Mesodermal cell (in vitro differentiated cells): ENCODE measurements around the gene CHCHD4. TPM values are rescaled to one million over a fixed set of nuclear protein-coding genes. Genes with fewer than 3 reads are reported as not detected.

ENCODE experiments used
- H3K27ac ChIP-seq: 2 replicates; pipeline ENCODE4 v1.7.0; 2013; ENCODE audit warnings: mild to moderate bottlenecking, low read depth, low read length, moderate library complexity; ENCODE audit not compliant: severe bottlenecking
- H3K36me3 ChIP-seq: 2 replicates; pipeline ENCODE4 v1.7.1; 2013; ENCODE audit warnings: mild to moderate bottlenecking, low read length, moderate library complexity; ENCODE audit not compliant: control insufficient read depth, insufficient read depth
- H3K4me1 ChIP-seq: one replicate; pipeline ENCODE4 v1.7.1; 2013; ENCODE audit warnings: mild to moderate bottlenecking, low read length; ENCODE audit not compliant: insufficient read depth, control insufficient read depth, poor library complexity, severe bottlenecking
- H3K4me3 ChIP-seq: 2 replicates; pipeline ENCODE4 v1.7.0; 2013; ENCODE audit warnings: low read length, control low read depth, mild to moderate bottlenecking; ENCODE audit not compliant: insufficient read depth, poor library complexity, severe bottlenecking; ENCODE audit errors: extremely low read depth
- H3K9me3 ChIP-seq: 2 replicates; pipeline ENCODE4 v1.7.1; 2013; ENCODE audit warnings: mild to moderate bottlenecking, low read length, moderate library complexity; ENCODE audit not compliant: control insufficient read depth
- WGBS, 2 experiments: methylation state at CpG; one replicate each; pipeline ENCODE4 v1.1.5; 2013; ENCODE audit warnings: missing lambda C conversion rate in 2 of 2; ENCODE audit not compliant: insufficient coverage in 2 of 2; 5-methylcytosine and 5-hydroxymethylcytosine counted together
- polyA plus RNA-seq, 2 experiments: library from polyadenylated mRNA; stranded (reverse); fragments of 50-300 nt; gene quantifications; one replicate each; pipeline ENCODE4 v1.2.3, GENCODE V29; 2013

Gene CHCHD4
- polyA plus RNA-seq (2013, experiment 1 of 2): 19.8 TPM
- polyA plus RNA-seq (2013, experiment 2 of 2): 15.9 TPM

DNA sequence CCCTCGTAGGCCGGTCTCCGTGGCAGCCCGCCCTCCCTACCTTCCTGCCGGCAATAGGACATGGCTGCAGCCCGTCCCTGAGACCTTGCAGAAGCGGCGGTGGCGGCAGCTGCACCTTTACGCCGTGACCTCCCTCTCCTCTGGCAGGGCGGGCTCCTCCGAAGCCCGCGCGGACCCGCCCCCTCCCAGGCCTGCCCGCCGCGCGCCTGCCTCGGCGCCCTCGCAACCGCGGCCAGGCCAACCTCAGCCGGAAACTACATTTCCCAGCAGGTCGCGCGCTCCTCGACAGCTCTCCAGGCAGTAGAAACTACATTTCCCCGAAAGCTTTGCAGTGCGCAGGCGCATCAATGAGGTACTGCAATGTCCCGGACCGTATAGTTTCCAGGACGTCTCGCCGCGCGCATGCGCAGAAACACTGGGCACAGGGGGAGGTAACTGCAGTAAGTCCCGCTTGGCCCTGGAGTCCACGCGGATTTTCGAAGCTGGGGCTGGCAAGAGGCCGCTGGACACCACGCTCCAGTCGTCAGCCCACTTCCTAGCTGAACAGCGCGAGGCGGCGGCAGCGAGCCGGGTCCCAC lies at the start of gene CHCHD4, which contains the start of gene TMEM43:
Gene CHCHD4 (minus strand): TSS at position 256 of the 578 bp plus-strand sequence. CDS start 194 bp downstream, at position 62.
Gene TMEM43 (plus strand): TSS at position 438 of the 578 bp plus-strand sequence. CDS start 142 bp downstream, outside the sequence.
- peak within 1 kb of the TSS; percentile 97 for H3K4me3 ChIP-seq
- peaks cover 66% of the 10 kb centered on the region for H3K36me3 ChIP-seq
- H3K4me1 ChIP-seq: peaks cover 25% of the 10 kb centered on the region
- 0% methylated on average over 40 to 52 of the region's 55 CpGs for WGBS, 2 experiments
- no peaks in the 10 kb centered on the region for H3K9me3 ChIP-seq
- peak within 1 kb of the TSS; percentile 92 for H3K27ac ChIP-seq

DNA sequence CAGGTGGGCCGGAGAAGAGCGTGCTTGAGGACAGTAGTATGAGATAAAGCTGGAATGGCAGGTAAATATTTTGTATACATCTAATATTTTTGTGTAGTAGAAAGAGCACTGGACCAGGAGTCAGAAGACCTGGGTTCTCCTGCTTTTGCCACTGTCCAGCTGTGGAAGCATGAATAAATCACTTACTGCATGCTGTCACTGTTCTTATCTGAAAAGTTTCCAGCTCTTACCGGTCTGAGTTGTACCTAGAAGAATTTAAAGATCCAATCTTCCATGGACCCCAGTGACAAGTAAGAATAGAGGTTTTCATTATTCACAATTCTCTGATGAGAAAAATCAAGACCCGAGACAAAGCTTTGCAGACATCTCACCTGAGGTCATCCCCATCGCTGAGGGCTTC lies 47.8 kb upstream of the CHCHD4 start:
- WGBS, 2 experiments: 93 to 100% methylated on average over 3 to 4 of the region's 5 CpGs
- peaks cover 59% of the 10 kb centered on the region for H3K36me3 ChIP-seq
- H3K27ac ChIP-seq: no peak overlapping the region
- no peak overlapping the region for H3K4me3 ChIP-seq
- H3K4me1 ChIP-seq: peaks cover 12% of the 10 kb centered on the region
- H3K9me3 ChIP-seq: no peaks in the 10 kb centered on the region

DNA sequence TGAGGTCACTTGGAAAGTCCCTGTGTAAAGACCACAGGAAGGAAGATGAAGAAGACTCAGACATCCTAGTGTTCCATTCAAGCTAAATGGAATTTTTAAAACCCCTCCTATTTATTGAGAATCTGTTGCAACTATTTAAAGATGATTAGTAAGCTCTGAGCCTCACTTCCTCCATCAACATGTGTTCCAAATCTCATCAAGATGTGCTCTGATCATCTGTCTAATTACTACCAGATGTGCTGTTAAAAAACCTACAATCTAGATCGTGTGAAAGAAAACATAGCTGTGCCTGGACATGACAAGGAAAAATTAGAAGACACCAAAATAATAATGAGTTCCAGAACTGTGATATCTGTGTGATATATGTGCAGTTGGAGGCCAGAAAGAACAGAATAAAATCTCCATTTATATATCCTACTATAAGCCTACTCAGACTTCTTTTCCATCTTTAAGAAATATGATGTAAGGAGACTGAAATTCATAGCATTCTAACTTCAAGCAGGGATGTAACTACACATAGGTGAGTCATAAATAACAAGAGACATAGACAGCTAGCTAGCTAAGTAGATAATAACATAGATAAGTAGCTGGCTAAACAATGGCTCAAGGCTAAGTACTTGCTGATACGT lies 46.0 kb upstream of the CHCHD4 start:
- Histone ChIP-seq H3K36me3 (peaks cover 77% of the 10 kb centered on the region), H3K4me1 (peaks cover 2% of the 10 kb centered on the region), H3K9me3 (no peaks in the 10 kb centered on the region), H3K27ac (no peak overlapping the region), H3K4me3 (no peak overlapping the region)
- no CpG with 5 or more reads among the region's 2 CpGs for WGBS, 2 experiments

DNA sequence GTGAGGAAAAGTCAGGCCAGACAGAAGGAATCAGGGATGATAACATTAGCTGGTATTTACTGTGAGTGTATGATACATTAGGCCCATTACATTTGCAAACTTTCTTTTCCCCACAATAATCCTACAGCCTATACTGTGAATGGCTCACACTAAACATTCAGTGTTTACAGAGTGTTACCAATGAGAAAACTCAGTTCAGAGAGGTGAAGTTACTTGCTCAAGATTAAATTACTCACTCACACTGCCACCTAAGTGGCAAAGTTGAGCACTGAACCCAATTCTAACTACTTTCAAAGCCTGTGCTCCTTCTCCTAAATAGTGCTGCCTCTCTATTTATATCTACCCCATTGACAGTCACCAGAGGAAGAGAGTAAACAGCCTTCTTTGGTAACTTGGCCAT lies 45.2 kb upstream of the CHCHD4 start:
- Histone ChIP-seq H3K4me1 (no peaks in the 10 kb centered on the region), H3K36me3 (peaks cover 84% of the 10 kb centered on the region), H3K9me3 (no peaks in the 10 kb centered on the region), H3K4me3 (no peak overlapping the region), H3K27ac (no peak overlapping the region)

DNA sequence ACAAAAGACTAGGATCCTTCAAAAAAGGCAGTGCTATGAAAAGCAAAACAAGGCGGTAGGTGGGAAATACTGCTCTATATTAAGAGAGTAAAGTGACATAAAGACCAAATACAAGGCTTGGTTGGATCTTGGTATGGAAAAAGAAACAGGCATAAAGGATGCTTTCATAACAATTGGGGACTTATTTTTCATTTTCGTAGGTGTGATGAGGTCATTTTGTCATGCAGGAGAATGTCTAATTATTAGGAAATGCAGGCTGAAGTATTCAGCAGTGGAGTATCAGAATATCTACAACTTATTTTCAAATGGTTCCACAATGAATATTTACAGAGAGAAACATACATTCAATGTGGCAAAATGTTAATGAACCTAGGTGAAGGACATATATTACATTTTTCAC lies 44.8 kb upstream of the CHCHD4 start:
- WGBS, 2 experiments: 100% methylated on average over 1 of the region's 2 CpGs
- peaks cover 89% of the 10 kb centered on the region for H3K36me3 ChIP-seq

DNA sequence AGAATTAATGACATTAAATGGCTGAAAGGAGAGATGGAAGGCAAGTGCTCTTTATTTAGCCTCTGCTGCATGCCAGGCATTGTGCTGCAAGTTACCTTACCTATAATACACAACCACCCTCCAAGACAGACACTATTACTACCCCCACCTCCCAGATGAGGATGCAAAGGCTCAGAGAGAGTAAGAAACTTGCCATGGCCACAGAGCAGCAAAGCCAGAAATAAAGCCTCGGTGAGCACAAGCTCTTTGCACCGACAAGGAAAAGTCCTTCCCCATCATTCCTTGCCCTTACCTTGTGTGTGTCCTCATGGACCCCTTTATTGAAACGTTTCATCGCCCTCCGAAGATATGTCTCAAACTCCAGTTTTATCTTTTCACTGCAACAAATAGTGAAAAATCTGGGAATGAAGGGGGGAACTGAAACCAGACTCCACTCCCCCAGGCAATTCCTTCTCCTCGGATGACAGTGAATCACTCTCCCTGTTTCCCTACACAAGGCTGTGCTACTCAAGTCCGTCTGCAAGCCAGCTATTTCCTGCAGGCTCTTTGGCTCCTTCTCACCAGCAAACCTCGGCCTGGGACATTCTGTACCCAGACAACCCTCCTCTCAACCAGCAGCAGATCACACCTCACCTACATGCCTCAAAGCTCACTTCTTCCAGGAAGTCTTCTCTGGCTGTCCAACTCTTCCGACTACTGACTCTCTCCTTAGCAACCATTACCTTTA lies 42.4 kb upstream of the CHCHD4 start:
- WGBS, 2 experiments: 93 to 95% methylated on average over 4 to 8 of the region's 9 CpGs
- H3K4me1 ChIP-seq: no peaks in the 10 kb centered on the region
- peaks cover 99% of the 10 kb centered on the region for H3K36me3 ChIP-seq

More for the DNA sequence above, 44.8 kb upstream of the CHCHD4 start:
- no peaks in the 10 kb centered on the region for H3K9me3 ChIP-seq
- H3K4me1 ChIP-seq: no peaks in the 10 kb centered on the region
- H3K4me3 ChIP-seq: no peak overlapping the region
- no peak overlapping the region for H3K27ac ChIP-seq

DNA sequence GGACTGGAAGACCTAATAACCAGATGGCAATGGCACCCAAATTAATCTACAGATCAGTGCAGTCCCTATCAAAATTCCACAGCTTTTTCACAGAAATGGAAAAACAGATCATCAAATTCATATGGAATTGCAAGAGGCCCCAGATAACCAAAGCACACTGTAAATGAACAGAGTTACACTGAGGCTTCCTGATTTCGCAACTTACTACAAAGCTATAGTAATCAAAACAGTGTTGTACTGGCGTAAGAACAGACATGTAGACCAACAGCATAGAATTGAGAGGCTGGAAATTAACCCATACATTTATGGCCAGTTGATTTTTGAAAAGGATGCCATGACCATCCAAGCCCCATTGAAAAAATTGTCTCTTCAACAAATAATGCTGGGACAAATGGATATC lies 37.5 kb upstream of the CHCHD4 start:
- Histone ChIP-seq H3K36me3 (peaks cover 99% of the 10 kb centered on the region), H3K9me3 (peaks cover 11% of the 10 kb centered on the region), H3K4me3 (no peak overlapping the region), H3K27ac (no peak overlapping the region), H3K4me1 (no peaks in the 10 kb centered on the region)
- no CpG with 5 or more reads among the region's 2 CpGs for WGBS, 2 experiments

More for the DNA sequence above, 42.4 kb upstream of the CHCHD4 start:
- no peak overlapping the region for H3K27ac ChIP-seq
- peaks cover 5% of the 10 kb centered on the region for H3K9me3 ChIP-seq
- H3K4me3 ChIP-seq: no peak overlapping the region

DNA sequence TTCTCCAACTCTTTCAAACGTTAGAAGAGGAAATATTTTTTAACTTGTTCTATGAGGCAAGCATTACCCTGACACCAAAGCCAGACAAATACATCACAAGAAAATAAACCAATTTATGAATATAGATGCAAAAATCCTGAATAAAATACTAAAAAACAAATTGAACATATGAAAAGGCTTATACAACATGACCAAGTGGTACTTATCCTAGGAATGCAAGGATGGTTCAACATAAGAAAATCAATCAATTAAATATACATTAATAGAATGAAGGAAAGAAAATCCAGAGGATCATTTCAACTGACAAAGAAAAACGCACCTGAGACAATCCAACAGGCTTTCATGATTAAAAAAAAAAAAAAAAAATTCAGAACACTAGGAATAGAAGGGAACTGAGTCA lies 36.6 kb upstream of the CHCHD4 start:
- no CpG with 5 or more reads among the region's 2 CpGs for WGBS, 2 experiments
- peaks cover 100% of the 10 kb centered on the region for H3K36me3 ChIP-seq
- peaks cover 11% of the 10 kb centered on the region for H3K9me3 ChIP-seq
- H3K27ac ChIP-seq: no peak overlapping the region
- H3K4me3 ChIP-seq: no peak overlapping the region
- H3K4me1 ChIP-seq: no peaks in the 10 kb centered on the region

DNA sequence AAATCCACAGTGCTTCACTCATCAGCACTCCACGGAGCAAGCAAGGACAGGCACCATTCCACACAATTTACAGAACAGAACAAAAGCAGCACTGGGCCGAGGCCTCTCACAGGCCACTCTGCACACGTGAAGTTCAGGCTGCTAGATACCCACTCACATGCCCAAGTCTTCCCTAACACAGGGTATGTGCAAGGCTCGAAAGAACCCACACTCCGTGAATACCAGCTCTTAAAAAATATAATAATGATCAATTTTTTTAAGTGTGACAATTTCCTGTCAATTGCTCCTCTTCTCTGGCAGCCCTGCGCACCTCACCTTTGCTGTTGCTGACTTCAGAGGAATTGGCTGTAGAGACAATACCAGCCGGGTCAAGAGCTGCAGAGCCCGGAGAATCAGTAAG lies 34.8 kb upstream of the CHCHD4 start:
- H3K4me1 ChIP-seq: no peaks in the 10 kb centered on the region
- H3K9me3 ChIP-seq: peaks cover 11% of the 10 kb centered on the region
- no peak overlapping the region for H3K4me3 ChIP-seq
- H3K27ac ChIP-seq: no peak overlapping the region
- peaks cover 96% of the 10 kb centered on the region for H3K36me3 ChIP-seq
- WGBS, 2 experiments: 90 to 94% methylated on average over 2 to 5 of the region's 8 CpGs

DNA sequence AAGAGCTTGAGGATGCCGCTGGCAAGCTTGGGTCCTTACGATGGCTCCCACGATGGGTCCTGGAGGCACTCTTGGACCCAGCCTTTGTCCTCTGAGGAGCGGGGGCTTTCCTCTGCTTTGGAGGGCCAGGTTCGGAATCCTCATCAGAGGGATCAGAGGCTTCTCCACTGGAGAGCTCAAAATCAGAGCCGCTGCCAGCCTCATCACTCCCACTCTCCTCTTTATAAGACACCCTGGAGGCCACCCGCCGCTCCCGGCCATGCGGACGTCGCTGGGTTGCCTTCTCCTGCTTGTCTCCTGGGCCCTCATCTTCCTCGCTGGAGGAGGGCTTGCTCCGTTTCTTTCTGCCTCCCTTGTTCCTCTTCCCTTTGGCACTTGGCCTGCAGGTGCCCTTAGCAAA lies 33.7 kb upstream of the CHCHD4 start:
- H3K4me3 ChIP-seq: no peak overlapping the region
- H3K9me3 ChIP-seq: peaks cover 11% of the 10 kb centered on the region
- H3K27ac ChIP-seq: no peak overlapping the region
- H3K4me1 ChIP-seq: no peaks in the 10 kb centered on the region
- 90 to 99% methylated on average over 11 to 14 of the region's 14 CpGs for WGBS, 2 experiments
- H3K36me3 ChIP-seq: peaks cover 96% of the 10 kb centered on the region
